GM21786 (cell line): ENCODE measurements around the gene SEMA4C.
A peak's percentile ranks its signal among the peaks of the same experiment; 100 is the strongest.

Experiments
- ATAC-seq: cut with Tn5 transposase; IDR thresholded peaks from one replicate; pipeline ENCODE4 v1.9.1; 2021; ENCODE audit not compliant: unreplicated experiment

SEMA4C gene

DNA sequence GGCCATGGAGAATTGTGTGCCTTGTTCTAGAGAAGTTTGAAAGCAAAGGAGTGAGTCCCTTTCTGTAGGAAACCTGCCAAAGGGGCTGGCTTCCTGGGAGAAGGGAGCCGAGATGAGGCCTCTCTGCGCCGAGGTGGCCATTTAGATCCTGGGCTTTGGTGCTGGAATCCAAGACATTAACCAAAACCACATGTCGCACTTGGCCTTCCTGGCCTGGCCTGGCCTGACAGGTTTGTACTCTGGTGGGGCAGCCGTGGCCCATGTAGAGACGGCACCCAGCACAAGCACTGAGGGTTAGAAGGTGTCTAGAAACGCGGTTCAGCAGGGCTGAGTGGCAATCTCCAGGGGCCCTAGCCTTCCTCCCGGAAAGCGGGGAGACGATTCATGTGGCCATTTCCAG is 46.7 kb downstream of the SEMA4C start:
- no peak for ATAC-seq

DNA sequence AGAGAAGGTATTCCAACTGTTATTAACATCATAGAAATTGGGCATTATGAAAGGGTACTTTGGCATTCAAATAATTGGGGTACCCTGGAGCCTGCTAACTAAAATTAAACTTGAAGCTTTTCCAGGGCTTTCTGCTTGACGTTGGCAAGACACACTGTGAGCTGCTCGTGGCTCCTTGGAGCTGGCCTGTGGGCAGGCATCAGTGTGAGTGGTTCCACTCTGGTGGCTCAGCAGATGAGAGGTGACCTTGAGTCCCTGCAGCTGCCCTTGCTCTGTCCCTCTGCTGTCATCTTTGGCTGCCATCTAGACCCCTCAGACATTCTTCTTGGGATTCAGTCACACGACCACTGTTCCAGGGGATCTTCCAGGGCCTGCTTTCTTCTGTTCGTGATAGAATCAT is 47.1 kb downstream of the SEMA4C start:
- ATAC-seq = no peak

DNA sequence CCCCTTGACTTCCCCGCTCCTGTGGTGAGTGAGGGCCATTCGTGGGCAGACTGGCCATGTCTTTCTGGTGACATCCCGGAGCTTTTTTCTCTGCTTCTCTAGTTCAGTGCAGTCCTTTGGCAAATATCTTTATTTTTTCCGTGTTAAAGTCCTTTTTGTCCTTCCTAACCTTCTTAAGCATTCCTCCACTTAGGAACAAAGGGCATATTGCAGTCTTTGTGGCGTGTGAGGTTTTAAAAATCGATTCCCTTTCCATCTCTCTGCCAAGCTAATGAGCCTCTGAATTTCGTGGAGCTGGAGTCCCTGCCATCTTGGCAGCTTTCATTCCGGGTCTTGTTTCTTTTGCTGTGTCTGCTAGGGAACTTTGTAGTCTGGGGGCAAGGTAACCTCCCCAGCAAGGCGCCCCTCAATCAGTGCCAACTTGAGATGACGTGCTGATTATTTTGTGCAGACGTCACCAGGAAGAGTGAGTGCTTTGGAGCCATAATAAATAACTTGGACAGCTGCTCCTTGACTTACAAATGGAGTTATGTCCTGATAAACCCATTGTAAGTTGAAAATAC is 48.7 kb downstream of the SEMA4C start:
- ATAC-seq = no peak

DNA sequence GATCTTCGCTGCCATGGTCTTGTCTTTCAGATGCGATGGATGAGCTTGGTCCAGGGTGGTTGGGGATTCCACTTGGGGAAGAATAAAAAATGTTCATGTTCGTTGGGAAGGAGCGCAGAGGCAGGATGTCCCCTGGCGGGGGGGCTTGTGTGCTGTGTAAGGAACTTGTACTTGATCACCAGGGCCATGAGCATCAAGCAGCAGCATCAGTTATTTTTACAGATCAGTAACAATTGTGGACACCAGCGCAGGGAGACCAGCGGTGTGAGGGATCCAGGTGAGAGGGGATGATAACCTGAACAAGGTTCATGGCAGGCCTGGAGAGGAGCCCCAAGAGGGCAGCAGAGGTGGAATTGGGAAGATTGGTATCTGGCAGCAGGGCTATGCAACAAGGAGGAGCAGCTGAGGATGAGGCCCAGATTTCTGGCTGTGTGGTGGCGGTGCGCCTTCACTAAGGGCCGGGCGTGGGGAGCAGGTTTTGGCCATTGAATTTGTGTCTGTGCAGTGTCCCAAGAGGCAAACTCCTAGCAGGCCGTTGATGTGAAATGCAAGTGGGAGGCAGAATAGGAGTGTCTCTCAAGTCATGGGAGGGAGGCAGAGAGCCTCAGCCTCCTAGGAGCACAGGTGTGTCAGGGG is 49.9 kb downstream of the SEMA4C start:
- no peak for ATAC-seq

DNA sequence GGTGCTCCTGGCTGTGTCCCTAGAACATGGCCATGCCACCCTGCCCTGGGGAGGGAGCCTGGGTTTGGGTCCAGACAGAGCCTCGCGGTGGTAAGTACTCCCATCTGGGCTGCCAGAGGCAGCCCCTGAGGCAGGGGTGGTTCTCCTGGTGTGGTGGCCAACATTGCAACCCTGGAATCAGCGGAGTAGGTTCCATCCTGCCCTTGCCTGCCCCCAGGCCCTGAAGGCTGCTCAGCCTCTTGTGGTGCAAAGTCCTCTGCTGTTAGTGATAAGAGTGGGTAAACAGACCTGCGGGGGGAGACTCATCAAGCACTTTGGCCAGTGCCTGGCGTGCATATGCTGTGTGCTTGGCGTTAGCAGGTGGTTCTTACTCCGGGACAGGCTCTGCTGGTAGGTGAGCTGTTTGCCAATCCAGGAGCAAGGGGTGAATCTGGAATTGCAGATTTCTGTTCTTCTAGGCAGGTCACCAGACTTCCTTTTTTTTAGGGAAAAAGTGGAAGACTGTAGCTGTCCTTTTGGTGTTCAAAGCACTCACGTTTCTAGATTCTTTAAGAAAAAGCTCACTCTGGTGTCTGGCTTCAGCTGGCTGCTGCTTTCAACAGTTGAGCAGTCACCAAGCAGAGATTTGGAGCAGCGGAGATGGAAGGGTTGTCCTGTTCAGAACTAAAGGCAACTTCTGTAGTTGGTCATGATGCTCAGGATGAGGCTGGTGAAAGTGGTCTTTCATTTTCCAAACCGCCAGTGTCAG is 50.6 kb downstream of the SEMA4C start:
- no peak for ATAC-seq

DNA sequence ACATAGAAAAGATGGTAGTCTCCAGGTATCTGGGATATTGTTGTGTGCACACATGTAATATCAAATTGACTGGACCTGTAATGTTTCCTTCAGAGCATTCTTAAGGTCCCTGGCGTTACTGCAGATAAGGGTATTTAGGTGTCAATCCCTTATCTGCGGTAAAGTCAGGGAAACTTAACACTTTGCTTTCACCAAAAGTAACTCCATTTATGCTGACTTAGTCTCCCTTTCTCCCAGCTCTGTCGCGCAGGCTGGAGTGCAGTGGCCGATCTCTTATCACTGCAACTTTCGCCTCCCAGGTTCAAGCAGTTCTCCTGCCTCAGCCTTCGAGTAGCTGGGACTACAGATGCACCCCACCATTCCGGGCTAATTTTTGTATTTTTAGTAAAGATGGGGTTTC is 52.0 kb downstream of the SEMA4C start:
- no peak for ATAC-seq

DNA sequence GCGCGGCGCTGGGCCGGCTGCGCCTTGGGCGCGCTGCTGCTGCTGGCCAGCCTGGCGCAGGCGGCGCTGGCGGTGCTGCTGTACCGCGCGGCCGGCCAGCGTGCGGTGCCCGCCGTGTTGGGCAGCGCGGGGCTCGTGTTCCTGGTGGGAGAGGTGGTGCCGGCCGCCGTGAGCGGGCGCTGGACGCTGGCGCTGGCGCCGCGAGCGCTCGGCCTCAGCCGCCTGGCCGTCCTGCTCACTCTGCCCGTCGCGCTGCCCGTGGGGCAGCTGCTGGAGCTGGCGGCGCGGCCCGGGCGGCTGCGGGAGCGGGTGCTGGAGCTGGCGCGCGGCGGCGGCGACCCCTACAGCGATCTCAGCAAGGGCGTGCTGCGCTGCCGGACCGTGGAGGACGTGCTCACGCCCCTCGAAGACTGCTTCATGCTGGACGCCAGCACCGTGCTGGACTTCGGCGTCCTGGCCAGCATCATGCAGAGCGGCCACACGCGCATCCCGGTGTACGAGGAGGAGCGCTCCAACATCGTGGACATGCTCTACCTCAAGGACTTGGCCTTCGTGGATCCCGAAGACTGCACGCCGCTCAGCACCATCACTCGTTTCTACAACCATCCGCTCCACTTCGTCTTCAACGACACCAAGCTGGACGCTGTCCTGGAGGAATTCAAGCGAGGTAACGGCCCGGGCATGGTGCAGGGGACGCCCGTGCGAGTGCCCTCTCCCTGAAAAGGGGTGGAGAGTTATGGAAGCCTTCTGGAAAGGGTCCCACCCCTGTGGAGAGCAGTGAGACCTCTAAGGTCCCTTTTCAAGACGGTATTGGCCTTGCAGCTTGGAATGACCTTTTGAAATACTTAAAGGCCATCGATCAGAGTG is 52.8 kb downstream of the SEMA4C start:
- no peak for ATAC-seq

DNA sequence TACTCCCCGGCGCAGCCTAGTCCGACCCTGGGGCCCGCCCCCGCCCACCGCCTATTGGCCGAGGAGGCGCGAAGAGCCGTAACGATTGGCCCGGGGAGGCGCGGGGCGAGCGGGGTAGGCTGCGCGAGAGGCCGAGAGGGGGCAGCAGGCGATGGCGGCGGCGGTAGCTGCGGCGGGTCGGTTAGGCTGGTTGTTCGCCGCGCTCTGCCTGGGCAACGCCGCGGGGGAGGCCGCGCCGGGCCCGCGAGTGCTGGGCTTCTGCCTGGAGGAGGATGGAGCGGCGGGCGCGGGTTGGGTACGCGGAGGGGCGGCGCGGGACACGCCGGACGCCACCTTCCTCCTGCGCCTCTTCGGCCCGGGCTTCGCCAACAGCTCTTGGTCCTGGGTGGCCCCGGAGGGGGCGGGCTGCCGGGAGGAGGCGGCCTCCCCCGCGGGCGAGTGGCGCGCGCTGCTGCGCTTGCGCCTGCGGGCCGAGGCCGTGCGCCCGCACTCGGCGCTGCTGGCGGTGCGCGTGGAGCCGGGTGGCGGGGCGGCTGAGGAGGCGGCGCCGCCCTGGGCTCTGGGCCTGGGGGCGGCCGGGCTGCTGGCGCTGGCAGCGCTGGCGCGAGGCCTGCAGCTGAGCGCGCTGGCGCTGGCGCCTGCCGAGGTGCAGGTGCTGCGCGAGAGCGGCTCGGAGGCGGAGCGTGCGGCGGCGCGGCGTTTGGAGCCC is 53.6 kb downstream of the SEMA4C start, which contains the start of gene CNNM3:
Gene CNNM3, plus strand, starts transcription at position 142 of the 709 bp plus-strand sequence. Its CDS starts 10 bp downstream, at position 152.
- ATAC-seq = peak; percentile 82

DNA sequence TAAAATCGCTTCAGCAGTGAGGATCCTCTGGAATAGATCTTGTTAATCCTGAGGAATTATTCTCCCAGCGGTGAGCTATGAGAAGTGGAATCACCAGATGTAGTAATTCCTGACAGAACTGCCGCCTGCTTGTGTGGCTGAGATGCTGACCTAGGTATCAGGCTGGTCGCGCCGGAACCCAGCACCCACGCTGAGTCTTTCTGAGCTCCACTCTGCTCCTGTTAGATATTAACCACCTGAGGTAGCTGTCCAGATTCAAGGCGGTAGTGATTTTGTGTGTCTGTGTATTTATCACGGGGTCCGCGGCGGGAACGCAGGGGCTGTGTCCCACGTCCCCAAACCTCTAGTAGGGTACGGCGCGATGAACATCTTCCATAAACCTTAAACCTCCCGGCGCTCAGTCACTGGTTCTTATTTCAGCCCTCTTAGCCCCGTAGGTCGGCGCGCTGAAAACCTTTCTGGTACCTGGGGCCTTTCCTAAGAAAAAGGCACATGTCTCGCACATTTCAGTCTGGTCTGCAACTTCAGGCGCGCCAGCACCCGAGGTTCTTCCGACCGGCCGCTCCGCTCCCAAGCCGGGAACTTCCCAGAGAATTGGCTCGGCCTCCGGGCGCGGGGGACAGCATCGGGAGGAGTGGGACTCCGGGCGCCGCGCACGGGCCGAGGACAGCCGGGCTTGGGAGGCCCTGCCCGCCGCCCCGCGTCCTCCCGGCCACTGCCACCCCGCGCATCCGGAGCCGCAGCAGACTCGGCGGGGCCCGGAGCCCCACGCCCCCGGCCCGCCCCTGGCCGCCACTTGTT is 54.4 kb downstream of the SEMA4C start:
- no peak for ATAC-seq

DNA sequence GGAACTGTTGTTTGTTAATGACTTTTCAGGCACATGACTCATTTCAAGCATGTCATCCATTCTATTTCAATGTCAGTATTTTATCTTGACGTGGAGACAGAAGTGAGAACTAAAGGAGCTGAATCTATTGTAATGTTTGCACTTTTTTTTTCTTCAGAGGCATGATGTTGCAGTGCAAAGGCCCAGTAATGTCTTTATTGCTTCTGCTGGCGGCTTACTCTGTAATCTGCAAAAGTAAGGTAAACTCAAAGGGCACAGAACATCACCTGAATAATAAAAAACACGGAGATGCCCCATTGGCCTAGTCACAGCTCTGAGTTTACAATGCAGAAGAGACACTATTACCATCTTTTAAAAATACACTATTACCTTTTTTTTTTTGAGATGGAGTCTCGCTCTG is 56.2 kb downstream of the SEMA4C start:
- ATAC-seq = no peak

DNA sequence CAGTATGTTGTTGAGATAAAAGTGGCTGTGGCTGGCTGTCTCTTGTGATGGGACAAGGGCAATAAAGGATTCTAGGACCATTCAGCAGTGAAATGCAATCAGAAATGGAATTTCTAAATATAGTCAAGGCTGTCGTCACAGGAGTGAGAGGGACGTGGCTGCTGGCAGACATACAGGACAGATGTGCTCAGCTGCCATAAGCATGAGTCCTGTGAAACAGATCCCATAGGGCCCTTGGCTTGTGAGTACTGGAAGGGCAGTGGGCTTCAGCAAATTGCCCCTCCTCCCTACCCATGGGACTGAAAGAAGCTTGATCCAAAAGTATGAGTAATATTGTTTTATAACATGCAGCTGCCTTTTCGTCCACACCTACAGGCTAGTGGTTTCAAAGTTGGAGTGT is 58.0 kb downstream of the SEMA4C start:
- no peak for ATAC-seq

DNA sequence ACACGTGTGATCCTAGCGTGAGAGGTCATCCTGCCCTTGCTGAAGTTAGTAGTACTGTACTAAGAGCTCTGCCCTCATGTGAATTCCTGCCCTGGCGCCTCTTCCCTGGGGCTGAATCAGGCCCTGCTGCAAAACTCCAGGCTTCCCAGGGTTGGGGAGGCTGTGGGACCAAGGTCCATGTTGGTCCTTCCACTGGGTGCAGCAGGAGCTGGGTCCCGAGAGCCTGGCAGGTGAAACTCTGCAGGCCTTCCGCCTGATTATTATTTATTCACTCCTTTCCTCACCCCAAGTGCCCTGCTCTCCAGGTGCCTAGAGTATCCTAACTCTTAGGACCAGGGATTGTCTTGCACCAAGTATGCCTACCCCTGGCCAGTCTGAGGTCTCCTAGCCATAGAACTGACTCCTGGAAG is 59.1 kb downstream of the SEMA4C start:
- no peak for ATAC-seq

DNA sequence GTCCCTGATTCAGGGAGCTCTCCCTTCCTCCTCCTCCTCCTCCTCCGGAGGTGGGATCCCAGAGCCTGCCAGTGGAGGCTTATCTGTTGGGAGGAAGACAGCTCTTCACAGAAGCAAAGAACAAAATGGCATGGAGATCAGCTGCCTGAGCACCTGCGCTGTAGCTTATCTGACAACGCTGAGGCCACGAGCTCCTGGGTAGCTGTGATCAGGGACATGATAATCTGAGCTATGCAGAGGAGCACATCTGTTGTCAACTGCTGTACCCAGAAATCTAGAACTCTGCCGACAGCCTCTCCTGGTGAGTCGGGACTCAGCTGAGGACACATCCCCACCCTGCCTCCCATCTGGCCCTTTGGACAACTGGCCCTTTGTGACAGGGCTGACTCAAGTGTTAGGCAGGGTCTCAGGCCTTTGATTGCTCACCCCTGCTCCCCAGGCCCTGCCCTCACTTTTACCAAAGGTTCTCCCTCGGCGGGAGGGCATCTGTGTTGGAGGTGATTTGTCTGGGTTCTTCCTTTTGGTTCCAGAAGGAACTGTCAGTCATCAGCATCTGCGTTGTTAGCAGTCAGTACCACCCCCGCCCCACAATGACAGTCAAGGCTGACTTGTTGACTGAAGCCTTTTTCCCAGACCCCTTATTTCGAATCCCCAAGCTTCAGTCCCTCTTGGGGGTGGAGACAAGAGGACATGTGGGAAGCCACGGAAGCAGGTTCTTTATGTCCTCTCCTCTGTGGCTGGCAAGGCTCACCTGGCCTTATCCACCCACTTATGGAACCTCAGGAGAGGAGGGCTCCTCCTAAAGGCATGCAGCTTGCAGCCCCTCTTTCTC is 59.7 kb downstream of the SEMA4C start:
- no peak for ATAC-seq
